Measurements from ENCODE around the gene NKPD1.

NKPD1 gene

GRCh38 chr19:45153339-45154063 is 7.3 kb downstream of the NKPD1 start:
- DNase-seq (ENCODE audit: low spot score): no peak

GRCh38 chr19:45152504-45153338 is 8.1 kb downstream of the NKPD1 start:
- DNase-seq (ENCODE audit: low spot score): no peak

DNA sequence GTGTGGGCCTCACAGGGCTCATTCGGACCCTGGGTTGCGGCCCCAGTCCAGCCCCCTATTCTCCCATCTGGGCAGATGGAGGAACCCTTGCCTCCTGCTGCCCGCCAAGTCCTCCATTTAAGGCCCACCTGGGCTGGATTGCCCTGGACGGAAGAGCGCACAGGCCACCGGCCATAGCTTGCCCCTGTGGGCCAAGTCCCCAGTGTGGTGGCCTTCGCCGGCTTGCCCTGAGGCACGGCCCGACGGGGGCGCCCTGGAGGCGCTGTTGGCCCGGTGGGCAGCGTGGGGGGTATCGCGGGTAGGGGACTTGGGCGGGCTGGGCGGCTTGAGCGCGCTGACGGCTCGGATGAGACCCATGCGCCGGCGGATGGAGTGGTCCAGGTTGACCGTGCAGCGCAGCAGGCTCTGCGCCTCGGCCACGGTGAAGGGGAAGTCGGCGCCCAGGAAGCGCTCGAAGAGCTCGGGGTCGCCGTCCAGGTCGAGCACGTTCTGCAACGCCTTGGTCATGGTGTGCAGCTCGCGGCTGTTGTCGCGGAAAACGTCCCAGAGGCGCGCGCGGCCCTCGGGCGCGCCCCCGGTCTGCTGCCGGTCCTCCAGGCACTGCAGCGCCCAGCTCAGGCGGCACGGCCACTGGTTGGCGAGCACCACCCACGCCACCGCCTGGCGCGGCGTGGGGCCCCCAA is 8.8 kb downstream of the NKPD1 start:
- DNase-seq (ENCODE audit: low spot score): no peak

DNA sequence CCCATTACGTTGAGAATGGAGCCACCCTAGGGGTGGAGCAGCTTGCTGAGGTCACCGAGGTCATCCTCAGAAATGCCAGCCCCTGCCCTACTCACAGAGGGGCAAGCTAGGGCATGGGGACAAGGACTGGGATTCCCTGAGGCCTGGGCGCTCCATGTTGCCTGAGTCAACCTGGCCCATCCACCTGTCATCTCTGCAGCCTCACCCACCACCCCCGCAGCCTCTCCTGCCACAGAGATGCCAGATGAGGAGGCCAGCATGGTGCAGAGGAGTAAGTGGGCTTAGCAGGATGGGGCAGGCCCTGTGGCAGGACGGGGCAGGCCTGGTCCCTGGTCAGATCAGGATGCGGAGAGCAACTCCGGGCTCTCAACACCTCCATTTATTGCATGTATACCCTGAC is 9.5 kb downstream of the NKPD1 start:
- no peak for DNase-seq (ENCODE audit: low spot score)

DNA sequence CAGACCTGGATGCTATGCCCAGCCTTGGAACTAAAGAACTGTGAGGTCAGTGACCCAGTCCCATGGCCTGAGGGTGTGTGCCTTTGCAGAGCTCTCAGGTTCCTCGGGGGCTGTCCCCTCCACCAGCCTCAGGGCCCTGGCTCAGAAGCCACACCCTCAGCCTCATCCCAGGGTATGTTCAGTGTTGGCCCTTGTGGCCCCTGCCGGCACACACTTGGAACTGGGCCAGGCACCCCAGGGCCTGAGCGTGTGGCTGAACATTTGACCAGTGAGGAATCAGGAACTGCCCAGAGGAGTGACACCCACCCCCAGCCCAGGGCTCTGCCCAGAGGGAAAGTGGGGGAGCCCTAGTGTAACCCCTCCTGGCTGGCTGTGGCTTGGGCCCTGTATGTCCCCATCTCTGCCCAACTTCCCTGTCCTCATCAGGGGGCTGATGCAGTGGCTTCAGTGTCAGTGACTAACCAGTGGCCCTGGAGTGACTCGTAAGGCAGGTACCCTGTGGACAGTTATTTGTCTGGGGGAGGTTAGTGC is 10.0 kb downstream of the NKPD1 start:
- no peak for DNase-seq (ENCODE audit: low spot score)

DNA sequence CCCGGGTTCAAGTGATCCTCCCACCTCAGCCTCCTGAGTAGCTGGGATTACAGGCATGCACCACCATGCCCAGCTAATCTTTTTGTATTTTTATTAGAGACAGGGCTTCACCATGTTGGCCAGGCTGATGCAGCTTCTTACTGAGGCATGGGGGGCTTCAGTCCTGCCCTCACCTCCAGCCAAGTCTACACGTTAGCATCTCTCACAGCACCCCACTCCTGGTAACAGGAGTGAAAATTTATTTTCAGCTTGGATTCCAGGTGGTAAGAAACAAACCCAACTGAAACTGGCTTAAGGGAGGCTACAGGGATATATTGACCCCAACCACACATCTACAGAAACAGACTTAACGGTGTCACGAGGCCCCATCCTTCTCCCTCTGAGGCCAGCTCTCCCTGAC is 10.6 kb downstream of the NKPD1 start:
- DNase-seq (ENCODE audit: low spot score): no peak

DNA sequence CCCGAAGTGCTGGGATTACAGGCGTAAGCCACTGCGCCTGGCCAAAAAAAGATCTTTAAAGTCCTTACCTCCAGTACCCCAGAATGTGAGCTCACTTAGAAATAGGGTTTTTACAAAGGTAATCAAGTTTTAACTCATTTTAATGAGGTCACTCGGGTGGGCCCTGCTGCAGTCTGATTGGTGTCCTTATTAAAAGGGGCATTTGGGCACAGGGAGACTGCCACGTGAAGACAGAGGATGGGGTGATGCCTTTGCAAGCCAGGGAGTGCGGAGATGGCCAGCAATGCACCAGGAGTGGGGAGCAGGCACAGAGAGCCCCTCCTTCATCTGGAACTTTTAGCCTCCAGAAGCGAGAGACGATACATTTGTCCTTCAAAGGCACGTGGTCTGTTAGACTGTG is 11.7 kb downstream of the NKPD1 start:
- DNase-seq (ENCODE audit: low spot score): no peak

DNA sequence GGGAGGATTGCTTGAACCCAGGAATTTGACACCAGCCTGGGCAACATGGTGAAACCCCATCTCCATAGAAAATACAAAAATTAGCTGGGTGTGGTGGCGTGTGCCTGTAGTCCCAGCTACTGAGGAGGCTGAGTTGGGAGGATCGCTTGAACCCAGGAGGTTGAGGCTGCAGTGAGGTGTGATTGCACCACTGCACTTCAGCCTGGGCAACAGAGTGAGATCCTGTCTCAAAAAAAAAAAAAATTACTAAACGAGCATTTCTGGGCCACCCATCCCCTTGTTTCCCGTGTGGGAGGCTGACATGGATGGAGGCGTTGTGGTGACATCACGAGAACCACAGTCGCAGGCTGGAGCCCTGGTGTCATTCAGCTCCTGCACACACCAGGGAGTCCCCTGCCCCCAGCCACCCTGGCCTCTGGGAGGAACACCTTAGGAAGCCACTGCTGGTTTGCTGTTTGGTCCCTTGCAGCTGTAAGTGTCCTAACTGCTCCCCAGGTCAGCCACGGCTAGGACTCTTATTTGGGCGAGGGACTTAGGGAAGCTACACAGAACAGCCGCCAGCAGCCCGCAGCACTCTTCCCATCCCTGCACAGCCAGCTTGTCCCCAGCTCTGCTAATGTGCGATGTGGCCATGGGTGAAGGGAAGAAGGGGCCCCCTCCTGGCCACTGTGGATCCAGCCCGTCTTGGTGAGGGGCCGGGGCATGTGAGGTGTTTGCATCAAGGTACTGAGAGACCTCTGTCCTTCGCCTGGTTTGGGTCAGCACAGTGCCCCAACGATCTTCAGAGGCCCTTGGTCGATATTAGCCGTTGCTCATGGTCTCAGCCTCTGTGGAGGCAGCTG is 12.7 kb downstream of the NKPD1 start:
- DNase-seq (ENCODE audit: low spot score): no peak

- no peak for DNase-seq (ENCODE audit: low spot score)
These were observed 14.0 kb downstream of the NKPD1 start for GRCh38 chr19:45146741-45147205.

DNA sequence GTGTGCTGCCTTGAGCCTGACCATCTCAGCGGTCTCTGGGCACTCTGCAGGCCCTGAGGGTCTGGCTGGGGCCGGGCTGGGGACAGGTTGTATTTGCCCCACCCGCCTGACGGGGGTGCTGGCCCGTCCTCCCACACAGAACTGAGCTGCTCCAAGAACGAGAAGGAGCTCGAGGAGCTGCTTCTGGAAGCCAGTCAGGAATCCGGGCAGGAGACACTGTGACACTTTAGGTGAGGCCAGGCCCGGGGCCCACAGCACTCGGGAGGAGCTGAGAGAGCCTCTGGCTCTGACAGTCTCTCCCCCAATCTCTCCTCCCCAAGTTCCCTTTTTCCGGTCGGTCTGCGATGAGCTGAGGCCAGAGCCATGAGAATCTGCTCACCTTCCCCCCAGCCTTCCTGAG is 14.5 kb downstream of the NKPD1 start:
- DNase-seq (ENCODE audit: low spot score): no peak

GRCh38 chr19:45145270-45146189 is 15.3 kb downstream of the NKPD1 start:
- no peak for DNase-seq (ENCODE audit: low spot score)

DNA sequence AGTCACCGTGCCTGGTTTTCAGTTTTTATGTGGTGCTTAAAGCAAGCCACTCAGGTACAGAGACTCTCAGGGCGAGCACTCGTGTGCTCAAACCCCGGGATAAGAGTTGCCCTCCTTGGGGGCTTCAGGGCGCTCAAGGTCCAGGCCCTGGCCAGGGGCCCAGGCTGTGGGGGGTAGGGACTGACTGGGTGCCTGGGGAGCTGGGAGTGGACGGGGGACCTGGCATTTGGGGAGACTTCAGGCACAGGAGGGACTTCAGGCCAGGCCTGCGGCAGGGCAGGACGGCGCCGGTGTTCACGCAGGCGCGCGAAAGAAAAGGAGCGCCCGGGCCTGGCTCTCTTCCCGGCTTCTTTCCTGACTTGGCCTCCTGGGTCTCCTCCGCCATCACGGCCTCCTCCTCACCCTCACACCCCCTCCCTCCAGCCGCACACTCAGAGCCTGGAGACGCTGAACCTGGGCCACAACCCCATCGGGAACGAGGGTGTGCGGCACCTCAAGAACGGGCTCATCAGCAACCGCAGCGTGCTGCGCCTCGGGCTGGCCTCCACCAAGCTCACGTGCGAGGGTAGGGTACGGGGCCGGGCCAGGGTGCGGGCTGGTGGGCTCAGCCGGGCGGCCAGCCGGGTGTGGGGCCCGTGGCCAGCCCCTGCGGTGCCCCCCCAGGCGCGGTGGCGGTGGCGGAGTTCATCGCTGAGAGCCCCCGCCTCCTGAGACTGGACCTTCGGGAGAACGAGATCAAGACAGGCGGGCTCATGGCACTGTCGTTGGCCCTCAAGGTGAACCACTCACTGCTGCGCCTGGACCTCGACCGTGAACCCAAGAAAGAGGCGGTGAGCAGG is 16.1 kb downstream of the NKPD1 start:
- DNase-seq (ENCODE audit: low spot score): no peak

- DNase-seq (ENCODE audit: low spot score): no peak
These were observed 18.1 kb downstream of the NKPD1 start for GRCh38 chr19:45142726-45143110.

GRCh38 chr19:45142016-45142725 is 18.6 kb downstream of the NKPD1 start:
- DNase-seq (ENCODE audit: low spot score): no peak

DNA sequence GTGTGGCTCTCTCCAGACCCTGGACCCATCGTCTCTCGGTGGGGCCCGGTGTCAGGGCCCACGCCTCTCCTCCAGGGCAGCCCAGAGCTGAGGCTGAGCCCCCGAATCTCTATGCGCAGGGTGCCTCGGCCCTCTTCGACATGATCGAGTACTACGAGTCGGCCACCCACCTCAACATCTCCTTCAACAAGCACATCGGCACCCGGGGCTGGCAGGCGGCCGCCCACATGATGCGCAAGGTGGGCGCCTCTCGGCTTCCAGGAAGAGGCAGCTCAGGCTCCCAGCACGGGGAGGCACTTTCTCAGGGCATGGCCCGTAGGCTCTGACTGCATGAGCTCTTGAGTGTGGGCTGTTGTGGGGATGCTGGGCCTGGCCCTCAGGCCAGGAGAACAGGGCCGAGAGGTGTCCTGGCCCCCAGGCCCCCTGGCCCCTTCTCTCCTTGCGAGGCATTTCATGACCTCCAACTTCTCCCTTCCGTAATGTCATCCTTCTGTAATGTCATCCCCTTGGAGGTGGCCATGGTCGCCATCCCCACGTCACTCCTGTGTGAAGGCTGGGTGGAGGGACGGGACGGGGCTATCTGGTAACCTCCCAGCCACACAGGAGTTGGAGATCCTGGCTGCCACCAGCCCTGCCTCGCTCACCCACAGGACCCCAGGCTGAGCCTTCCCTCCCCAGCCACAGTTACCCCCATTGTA is 19.4 kb downstream of the NKPD1 start:
- DNase-seq (ENCODE audit: low spot score): no peak

- no peak for DNase-seq (ENCODE audit: low spot score)
These were observed 20.2 kb downstream of the NKPD1 start for GRCh38 chr19:45140533-45140932.

DNA sequence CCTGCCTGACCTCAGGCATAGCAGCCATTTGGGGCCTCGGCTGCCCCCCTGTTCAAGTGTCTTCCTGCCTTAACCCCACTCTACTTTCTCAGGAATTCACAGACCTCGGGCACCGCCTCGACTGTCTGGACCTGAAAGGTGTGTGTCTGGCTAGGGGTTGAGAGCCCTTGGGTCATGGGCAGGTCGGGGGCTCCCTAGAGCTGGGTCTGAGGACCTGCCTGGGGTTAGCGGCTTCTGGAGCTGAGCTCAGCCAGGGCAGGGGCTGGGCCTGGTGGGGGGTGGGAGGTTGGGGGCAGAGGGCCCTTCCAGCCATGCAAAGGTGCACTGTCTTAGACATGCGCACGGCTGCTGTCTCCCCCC is 20.7 kb downstream of the NKPD1 start:
- no peak for DNase-seq (ENCODE audit: low spot score)

All from SW480 (cell line).